Measurements from ENCODE around the gene PDE8B. TPM values are rescaled to one million over a fixed set of nuclear protein-coding genes. Genes with fewer than 3 reads are reported as not detected.

PDE8B gene
- total RNA-seq, 1 experiment from 2014 or later, result 0.17 TPM

GRCh38 chr5:77305222-77305846, 94.9 kb downstream of the PDE8B start:
- ChIA-PET RAD21 (ENCODE audit: low non-redundant PET in 1 of 2, low total read pairs in 2 of 2, uncharacterized antibody in 2 of 2, unreplicated experiment in 2 of 2) (no interaction called here), POLR2A (no interaction called here), CTCF (no interaction called here)
- Histone ChIP-seq H3K36me3 (ENCODE audit: control insufficient read depth in 1 of 2, insufficient read depth in 2 of 2, low read length in 2 of 2) (no peaks in the 10 kb centered on the region), H4K20me1 (ENCODE audit: insufficient read depth) (no peaks in the 10 kb centered on the region), H2AFZ (ENCODE audit: low read depth, low read length, poor library complexity, severe bottlenecking) (no peak overlapping the region), H3K4me3 (replicated peaks in 1 of 2; ENCODE audit: low read depth in 1 of 2, low read length in 2 of 2) (no peak overlapping the region), H3K4me1 (ENCODE audit: control insufficient read depth in 1 of 2, insufficient read depth in 2 of 2, low read length in 2 of 2) (no peaks in the 10 kb centered on the region), H3K79me2 (ENCODE audit: insufficient read depth, low read length) (no peaks in the 10 kb centered on the region), H3K9me3 (ENCODE audit: control insufficient read depth in 1 of 2, insufficient read depth in 1 of 2, low read depth in 1 of 2, low read length in 2 of 2) (no peaks in the 10 kb centered on the region), H3K27me3 (ENCODE audit: insufficient read depth, low read length) (no peaks in the 10 kb centered on the region), H3K9me2 (ENCODE audit: insufficient read depth) (no peaks in the 10 kb centered on the region), H3K27ac (ENCODE audit: low read depth, low read length) (no peak overlapping the region), H3K4me2 (ENCODE audit: low read length) (no peak overlapping the region), H3K9ac (ENCODE audit: low read length) (no peak overlapping the region)
- DNase-seq (ENCODE audit: low read depth, low spot score) (no peak), ATAC-seq (no peak)
- intact Hi-C loops (cut with micrococcal nuclease), result no loop called here
- BruUV-seq (replicated peaks), result no TSS peak
- no peak for TF ChIP-seq FOSL1 (IDR thresholded peaks at IDR 0.05; ENCODE audit: low read depth)
- no peak for TF ChIP-seq TCF7L2 (IDR thresholded peaks at IDR 0.05; ENCODE audit: borderline replicate concordance, extremely low read depth, insufficient read depth, insufficient read length)
- no peak for TF ChIP-seq EZH2 (IDR thresholded peaks at IDR 0.05)
- no peak for TF ChIP-seq MAX (IDR thresholded peaks at IDR 0.05)
- no peak for TF ChIP-seq ZFX (IDR thresholded peaks at IDR 0.05)
- no peak for TF ChIP-seq RAD21 (IDR thresholded peaks at IDR 0.05; ENCODE audit: low read depth)
- TF ChIP-seq POLR2A (IDR thresholded peaks at IDR 0.05; ENCODE audit: borderline replicate concordance, extremely low read depth, insufficient read depth, insufficient read length), result no peak
- no peak for TF ChIP-seq SIN3A (IDR thresholded peaks at IDR 0.05; ENCODE audit: low read depth)
- TF ChIP-seq REST (IDR thresholded peaks at IDR 0.05; ENCODE audit: low read depth), result no peak
- TF ChIP-seq ZNF274 (IDR thresholded peaks at IDR 0.05; ENCODE audit: low read depth, low read length), result no peak
- TF ChIP-seq POLR2AphosphoS5 (IDR thresholded peaks at IDR 0.05; ENCODE audit: low read depth, low read length), result no peak
- TF ChIP-seq YY1 (IDR thresholded peaks at IDR 0.05; ENCODE audit: extremely low read depth, insufficient replicate concordance, low read depth, low read length), result no peak
- no peak for TF ChIP-seq ATF3 (IDR thresholded peaks at IDR 0.05)
- TF ChIP-seq CEBPB (IDR thresholded peaks at IDR 0.05; ENCODE audit: low read depth), result no peak
- TF ChIP-seq CBX3 (IDR thresholded peaks at IDR 0.05; ENCODE audit: low read depth), result no peak
- TF ChIP-seq EGR1 (IDR thresholded peaks at IDR 0.05; ENCODE audit: low read depth), result no peak
- TF ChIP-seq SP1 (IDR thresholded peaks at IDR 0.05; ENCODE audit: low read depth), result no peak
- TF ChIP-seq, protein P1, sequence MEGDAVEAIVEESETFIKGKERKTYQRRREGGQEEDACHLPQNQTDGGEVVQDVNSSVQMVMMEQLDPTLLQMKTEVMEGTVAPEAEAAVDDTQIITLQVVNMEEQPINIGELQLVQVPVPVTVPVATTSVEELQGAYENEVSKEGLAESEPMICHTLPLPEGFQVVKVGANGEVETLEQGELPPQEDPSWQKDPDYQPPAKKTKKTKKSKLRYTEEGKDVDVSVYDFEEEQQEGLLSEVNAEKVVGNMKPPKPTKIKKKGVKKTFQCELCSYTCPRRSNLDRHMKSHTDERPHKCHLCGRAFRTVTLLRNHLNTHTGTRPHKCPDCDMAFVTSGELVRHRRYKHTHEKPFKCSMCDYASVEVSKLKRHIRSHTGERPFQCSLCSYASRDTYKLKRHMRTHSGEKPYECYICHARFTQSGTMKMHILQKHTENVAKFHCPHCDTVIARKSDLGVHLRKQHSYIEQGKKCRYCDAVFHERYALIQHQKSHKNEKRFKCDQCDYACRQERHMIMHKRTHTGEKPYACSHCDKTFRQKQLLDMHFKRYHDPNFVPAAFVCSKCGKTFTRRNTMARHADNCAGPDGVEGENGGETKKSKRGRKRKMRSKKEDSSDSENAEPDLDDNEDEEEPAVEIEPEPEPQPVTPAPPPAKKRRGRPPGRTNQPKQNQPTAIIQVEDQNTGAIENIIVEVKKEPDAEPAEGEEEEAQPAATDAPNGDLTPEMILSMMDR (IDR thresholded peaks at IDR 0.05 in 2 of 3, conservative IDR thresholded peaks at IDR 0.05 in 1 of 3; ENCODE audit: borderline replicate concordance in 1 of 3, insufficient read depth in 1 of 3, low read depth in 2 of 3, low read length in 2 of 3), result no peak
- TF ChIP-seq JUND (IDR thresholded peaks at IDR 0.05), result no peak

Measured in HCT116 (cell line).